ENCODE data around the gene NDRG2.
A peak's percentile ranks its signal among the peaks of the same experiment; 100 is the strongest.
"Not testable (repeated sequence)": the region's sequence is repeated elsewhere in the genome, so short reads cannot be mapped to it uniquely, and the experiment has no call there.

NDRG2 gene

DNA sequence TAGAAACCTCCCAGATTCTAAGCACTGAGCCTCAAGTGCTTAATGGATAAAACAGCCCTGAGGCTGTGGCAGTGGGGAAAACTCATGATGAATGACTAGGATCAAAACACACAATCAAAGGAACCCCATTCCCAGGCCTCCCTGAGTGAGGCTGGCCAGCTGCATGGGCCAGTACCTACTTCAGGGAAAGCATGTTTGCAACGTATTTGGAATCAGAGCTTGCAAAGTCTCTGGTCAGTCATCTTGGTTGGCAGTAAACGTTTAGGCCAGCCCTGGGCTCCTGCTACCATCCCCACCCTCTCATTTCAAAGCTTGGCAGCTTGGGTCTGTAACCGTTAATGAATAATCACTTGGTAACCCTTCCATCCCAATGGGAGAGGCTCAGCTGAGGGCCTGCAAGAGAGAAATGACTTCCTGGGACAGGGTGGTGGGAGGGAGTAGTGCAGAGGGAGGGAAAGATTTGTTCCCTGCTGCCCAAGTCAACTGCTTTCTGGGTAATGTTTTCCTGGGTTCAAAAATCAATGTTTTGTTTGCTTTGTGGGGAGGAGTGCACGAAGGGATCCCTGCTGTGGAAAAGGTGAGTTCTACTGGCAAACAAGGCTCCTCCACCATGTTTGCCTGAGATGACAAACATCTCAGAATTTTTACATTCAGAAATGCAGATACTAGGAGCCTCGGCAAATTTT, 30.7 kb upstream of the NDRG2 start:
- no peak for DNase-seq (ENCODE audit: low read depth)

DNA sequence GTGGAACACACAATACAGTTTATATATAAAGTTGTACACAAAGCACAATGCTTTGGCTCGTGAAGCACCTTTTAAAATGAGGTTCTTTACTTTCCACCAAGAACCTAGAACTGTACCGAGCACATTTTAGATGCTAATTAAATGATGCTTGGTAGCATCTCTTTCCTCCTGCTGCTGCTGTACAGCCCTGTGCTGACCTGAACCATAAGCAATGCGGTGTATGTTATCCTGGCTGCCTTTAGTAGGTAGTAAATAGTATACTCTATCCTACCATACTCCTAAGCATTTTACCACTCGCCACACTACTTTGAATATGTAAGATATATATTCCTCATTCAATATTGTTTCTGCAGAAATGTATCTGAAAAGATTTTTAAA, 29.9 kb upstream of the NDRG2 start:
- no peak for DNase-seq (ENCODE audit: low read depth)

GRCh38 chr14:21054123-21054767, 29.4 kb upstream of the NDRG2 start:
- no peak for DNase-seq (ENCODE audit: low read depth)

DNA sequence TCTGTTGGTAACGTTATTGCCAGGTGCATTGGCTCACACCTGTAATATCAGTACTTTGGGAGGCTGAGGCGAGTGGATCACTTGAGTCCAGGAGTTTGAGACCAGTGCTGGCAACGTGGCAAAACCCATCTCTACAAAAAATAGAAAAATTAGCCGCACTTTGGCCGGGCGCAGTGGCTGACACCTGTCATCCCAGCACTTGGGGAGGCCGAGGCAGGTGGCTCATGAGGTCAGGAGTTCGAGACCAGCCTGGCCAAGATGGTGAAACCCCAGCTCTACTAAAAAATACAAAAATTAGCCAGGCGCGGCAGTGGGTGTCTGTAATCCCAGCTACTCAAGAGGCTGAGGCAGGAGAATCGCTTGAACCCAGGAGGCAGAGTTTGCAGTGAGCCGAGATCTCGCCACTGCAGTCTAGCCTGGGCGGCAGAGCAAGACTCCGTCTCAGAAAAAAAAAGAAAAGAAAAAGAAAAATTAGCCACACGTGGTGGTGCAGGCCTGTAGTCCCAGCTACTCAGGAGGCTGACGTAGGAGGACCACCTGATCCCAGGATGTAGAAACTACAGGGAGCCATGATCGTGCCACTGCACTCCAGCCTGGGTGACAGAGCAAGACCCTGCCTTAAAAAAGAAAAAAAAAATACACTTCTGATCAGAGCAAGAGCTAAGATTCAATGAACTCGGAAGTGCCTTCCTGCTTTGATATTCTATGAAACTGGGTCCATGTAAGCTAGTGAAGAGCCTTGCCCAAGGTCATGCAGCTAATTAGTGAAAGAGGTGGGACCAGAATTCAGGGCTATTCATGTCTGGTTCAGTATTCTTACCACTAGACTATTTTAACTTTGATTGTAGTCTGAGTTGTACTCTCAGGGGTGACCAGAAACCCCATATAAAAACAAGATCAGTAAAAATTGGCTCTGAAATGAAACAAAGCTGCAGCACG, 28.6 kb upstream of the NDRG2 start:
- DNase-seq (ENCODE audit: low read depth): no peak

DNA sequence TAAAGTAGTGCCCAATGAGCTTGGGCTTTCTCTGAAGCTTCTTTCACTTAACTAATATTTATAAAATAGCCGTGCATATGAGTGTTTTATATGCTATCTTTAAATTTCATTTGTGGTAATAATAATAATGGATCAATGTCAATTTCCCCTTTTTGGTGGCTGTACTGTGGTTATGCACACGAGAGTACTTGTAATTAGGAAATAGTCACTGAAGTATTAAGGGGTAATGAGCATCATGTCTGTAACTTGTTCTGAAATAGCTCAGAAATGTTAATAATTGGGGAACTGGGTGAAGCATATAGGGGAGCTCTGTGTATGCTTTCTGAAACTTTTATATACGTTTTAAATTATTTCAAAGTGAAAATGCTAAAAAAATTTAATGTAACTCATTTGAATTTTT, 25.7 kb upstream of the NDRG2 start:
- no peak for DNase-seq (ENCODE audit: low read depth)

- peak; percentile 24 for DNase-seq (ENCODE audit: low read depth)
Measured at GRCh38 chr14:21049271-21049673, 24.4 kb upstream of the NDRG2 start.

- no peak for DNase-seq (ENCODE audit: low read depth)
Measured at GRCh38 chr14:21048638-21049037, 23.8 kb upstream of the NDRG2 start.

DNA sequence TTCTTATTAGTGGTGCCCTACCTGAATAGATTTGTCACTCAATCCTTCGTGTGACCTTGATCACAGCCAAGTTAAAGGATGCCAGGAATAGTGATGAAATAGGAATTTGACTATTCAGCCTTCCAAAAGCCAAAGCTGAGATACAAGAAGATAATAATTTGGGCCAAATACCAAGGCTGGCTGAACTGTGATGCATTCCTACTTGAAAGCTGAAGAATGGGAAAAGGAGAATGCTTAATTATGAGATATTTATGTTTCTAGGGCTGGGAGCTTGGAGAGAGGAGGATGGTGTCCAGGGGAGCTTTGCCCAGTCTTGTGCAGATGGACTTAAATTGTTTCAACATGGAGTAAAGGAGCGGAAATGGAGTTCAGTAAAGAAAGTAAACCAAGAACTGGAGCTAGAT, 22.5 kb upstream of the NDRG2 start:
- DNase-seq (ENCODE audit: low read depth): peak; percentile 74

GRCh38 chr14:21043974-21044618, 19.2 kb upstream of the NDRG2 start:
- no peak for DNase-seq (ENCODE audit: low read depth)

- no peak for DNase-seq (ENCODE audit: low read depth)
Measured at GRCh38 chr14:21043387-21043973, 18.6 kb upstream of the NDRG2 start.

GRCh38 chr14:21042918-21043317, 18.1 kb upstream of the NDRG2 start:
- no peak for DNase-seq (ENCODE audit: low read depth)

DNA sequence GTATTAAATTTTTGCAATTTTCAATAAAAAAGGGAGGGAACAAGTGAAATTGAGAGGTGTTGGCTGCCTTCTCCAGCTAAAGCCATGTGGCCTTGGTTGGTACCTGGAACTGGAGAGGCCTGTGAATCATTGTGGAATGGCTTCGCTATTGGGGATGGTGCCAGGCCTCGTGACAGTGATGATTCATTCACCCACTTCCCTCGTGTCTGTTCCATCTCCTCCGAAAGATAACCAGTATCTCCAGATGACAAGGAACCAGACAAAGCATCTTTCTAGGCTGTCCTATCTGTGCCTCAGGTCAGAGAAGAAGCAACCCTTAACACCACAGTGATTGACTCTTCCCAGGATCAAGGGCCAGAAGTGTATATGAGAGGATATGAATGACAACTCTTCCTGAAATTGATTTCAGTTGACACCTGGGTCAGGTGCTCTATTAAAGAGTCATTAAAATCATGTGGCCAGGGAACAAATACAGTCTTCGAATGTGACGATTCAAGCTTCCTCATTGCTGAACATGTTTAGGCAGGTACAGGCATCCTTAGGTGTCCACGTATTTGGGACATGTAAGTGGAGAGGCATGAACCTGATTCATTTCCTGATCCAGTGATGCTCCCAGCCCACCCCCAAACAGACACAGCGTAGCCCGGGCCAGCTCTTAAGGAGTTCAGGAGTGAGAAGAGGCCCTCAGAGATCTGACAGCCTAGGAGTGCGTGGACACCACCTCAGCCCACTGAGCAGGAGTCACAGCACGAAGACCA, 17.0 kb upstream of the NDRG2 start, which contains the start of gene RNASE7:
TSS of gene RNASE7 (plus strand) at position 687 of the 758 bp plus-strand sequence. CDS start 631 bp downstream, outside the sequence.
- peak; percentile 44 for DNase-seq (ENCODE audit: low read depth)

- DNase-seq (ENCODE audit: low read depth): not testable (repeated sequence)
Measured at GRCh38 chr14:21040941-21041340, 16.1 kb upstream of the NDRG2 start.

DNA sequence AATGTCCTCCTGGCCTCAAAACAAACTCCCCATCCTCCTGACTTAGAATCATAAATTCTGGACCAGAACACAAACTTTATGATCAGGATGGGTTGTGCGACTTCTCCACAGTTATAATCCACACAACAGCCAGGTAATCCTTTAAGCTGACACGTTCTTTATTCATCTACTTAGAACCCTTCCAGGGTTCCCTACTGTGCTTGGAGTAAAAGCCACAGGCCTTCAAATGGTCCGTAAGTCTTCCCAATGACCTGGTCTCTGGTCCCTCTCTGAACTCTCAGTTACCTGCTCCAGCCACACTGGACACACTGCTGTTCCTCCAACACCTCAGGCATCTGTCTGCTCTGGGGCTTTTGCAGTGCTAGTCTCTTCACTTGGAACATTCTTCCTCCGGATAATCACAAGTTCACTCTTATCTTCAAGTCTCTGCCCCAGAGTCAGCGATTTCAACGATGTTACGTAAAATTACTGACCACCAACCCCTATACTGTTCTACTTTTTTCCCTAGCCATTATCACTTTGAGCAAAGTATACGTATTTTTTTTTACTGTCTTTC, 15.6 kb upstream of the NDRG2 start:
- no peak for DNase-seq (ENCODE audit: low read depth)

GRCh38 chr14:21039585-21040369, 14.9 kb upstream of the NDRG2 start:
- no peak for DNase-seq (ENCODE audit: low read depth)

DNA sequence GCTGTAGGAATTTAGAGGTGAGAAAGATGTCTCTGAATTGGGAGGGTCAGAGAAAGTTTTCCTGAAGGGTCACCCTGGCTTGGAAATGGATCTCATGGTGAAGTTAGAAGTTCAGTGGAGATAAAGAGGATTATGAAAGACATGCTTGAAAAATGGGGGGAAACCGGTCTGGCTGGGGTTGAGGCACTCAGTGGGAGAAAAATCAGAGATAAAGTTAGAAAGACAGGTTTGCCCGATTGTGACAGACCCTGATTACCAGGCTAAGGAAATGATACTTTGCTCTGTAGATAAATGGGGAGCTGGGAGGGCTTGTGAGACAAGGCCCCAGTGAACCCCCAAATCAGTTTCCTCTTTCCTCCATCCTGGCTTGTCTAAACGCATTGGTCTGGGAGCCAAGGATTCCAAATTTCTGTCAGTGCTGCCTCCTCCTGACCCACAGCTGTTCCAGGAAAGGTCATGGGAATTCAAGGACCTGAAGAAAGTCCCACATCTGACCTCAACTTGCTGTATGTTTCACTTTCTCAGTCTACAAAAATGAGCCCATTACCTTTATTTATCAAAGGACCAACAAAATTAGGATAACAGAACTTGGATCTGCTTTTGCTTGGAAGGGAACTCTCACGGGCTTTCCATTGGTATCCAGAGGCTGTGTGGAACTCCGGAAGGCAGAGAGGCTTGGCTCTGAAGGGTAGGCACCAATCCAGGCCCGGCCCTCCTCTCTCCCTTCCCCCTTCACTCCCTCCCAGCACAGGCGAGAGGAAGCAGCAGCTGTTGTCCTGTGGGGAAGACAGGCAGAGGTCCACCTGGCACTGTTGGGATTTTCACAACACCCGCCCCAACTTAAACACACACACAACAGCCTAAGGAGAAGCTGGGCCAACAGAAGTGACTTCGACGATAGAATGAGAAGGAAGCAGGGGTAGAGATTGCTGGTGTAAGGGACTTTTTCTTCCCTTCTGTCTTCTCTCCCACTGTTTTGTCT, 13.9 kb upstream of the NDRG2 start:
- DNase-seq (ENCODE audit: low read depth): peak; percentile 24

- no peak for DNase-seq (ENCODE audit: low read depth)
Measured at GRCh38 chr14:21037156-21037555, 12.3 kb upstream of the NDRG2 start.

DNA sequence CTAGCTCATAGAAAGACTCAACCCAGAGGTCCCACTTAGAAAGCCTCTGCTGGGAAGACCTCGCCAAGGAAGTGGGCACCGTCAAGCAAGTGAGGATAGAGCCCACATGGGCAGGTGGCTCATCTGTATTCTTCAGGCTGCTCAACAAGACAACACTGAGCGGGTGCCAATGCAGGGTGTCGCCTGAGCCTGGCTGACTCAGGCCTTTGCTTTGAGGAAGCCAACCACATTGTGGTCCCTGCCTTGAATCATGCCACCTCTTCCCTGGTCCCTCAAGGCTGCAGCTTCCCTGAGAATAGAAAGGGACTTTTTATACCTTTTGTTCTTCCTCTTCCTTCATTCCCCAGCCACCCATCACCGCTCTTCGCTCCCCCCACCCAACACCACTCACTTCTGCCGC, 11.9 kb upstream of the NDRG2 start:
- DNase-seq (ENCODE audit: low read depth): no peak

GRCh38 chr14:21034707-21035106, 9.8 kb upstream of the NDRG2 start, which contains the start of gene RNASE13:
Gene RNASE13 (minus strand): TSS chr14:21034807. CDS start chr14:21034288, 519 bp downstream.
- DNase-seq (ENCODE audit: low read depth): no peak
